ENCODE measurements around the gene SPSB2.

- no peak for TF ChIP-seq POLR2A (IDR thresholded peaks at IDR 0.05)
- TF ChIP-seq, protein P1, sequence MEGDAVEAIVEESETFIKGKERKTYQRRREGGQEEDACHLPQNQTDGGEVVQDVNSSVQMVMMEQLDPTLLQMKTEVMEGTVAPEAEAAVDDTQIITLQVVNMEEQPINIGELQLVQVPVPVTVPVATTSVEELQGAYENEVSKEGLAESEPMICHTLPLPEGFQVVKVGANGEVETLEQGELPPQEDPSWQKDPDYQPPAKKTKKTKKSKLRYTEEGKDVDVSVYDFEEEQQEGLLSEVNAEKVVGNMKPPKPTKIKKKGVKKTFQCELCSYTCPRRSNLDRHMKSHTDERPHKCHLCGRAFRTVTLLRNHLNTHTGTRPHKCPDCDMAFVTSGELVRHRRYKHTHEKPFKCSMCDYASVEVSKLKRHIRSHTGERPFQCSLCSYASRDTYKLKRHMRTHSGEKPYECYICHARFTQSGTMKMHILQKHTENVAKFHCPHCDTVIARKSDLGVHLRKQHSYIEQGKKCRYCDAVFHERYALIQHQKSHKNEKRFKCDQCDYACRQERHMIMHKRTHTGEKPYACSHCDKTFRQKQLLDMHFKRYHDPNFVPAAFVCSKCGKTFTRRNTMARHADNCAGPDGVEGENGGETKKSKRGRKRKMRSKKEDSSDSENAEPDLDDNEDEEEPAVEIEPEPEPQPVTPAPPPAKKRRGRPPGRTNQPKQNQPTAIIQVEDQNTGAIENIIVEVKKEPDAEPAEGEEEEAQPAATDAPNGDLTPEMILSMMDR (IDR thresholded peaks at IDR 0.05) = no peak
These were observed 10.1 kb downstream of the SPSB2 start for GRCh38 chr12:6863033-6863432.

Data from heart left ventricle (tissue), 13 donors.